Tibial artery (tissue), 4 donors: ENCODE measurements around the gene MRM2.
"Not testable (repeated sequence)": the region's sequence is repeated elsewhere in the genome, so short reads cannot be mapped to it uniquely, and the experiment has no call there.

ENCODE experiments used
- DNase-seq, 2 donors: peaks; one replicate each; pipeline ENCODE4 v3.0.0-alpha.2; 2019
- H3K27ac ChIP-seq, 2 donors: fragments of 200-600 bp; sonication (generic) in 1 of 2; 1 replicate in 1 of 2; 2 replicates in 1 of 2; pipeline ENCODE4 v1.5.1; 2018 to 2019; ENCODE audit warnings: mild to moderate bottlenecking in 1 of 2
- H3K27me3 ChIP-seq, 2 donors: fragments of 200-600 bp; sonication (generic) in 1 of 2; one replicate each; pipeline versions ENCODE4 v1.5.1 to v1.6.0; 2016 to 2019
- H3K36me3 ChIP-seq, 3 donors: fragments of 200-600 bp; sonication (generic) in 2 of 3; one replicate each; pipeline ENCODE4 v1.5.1; 2016 to 2019; ENCODE audit warnings: mild to moderate bottlenecking in 2 of 3
- H3K4me1 ChIP-seq, 4 donors: fragments of 200-600 bp; sonication (generic) in 2 of 4; 1 replicate in 3 of 4; 2 replicates in 1 of 4; pipeline ENCODE4 v1.5.1; 2016 to 2019
- H3K4me3 ChIP-seq, 2 donors: fragments of 200-600 bp; sonication (generic) in 1 of 2; 1 replicate in 1 of 2; 2 replicates in 1 of 2; pipeline ENCODE4 v1.5.1; 2018 to 2019; ENCODE audit warnings: mild to moderate bottlenecking in 2 of 2
- H3K9me3 ChIP-seq, 3 donors: fragments of 200-600 bp; sonication (generic) in 1 of 3; one replicate each; pipeline ENCODE4 v1.5.1; 2016 to 2019
- CTCF ChIP-seq, 2 experiments: fragments of 200-600 bp in 1 of 2; fragments of 450-650 bp in 1 of 2; IDR thresholded peaks; one replicate each; pipeline ENCODE4 v1.5.1; 2017 to 2019; ENCODE audit warnings: antibody characterized with exemption in 2 of 2, mild to moderate bottlenecking in 1 of 2, moderate library complexity in 1 of 2
- intact Hi-C: fragments of 100-400 bp; cut with DNase I; formaldehyde crosslinking; loops from one replicate; pipeline ENCODE4 v1.15.0; 2023; ENCODE audit warnings: low total_unique reads

The MRM2 gene

GRCh38 chr7:2272031-2272430, 30.0 kb upstream of the MRM2 start:
- H3K27ac ChIP-seq, result no peak overlapping the region
- DNase-seq, result no peak
- H3K27me3 ChIP-seq, result no peaks in the 10 kb centered on the region
- intact Hi-C loops, result loop anchor here (10.0 kb wide), 1 partner anchor 1017 kb away; no protein-coding TSS in a partner anchor
- no peaks in the 10 kb centered on the region for H3K9me3 ChIP-seq
- no peak overlapping the region for H3K4me3 ChIP-seq
- no peak for TF ChIP-seq CTCF (IDR thresholded peaks at IDR 0.05)
- no peaks in the 10 kb centered on the region for H3K4me1 ChIP-seq
- peaks cover 12 to 50% (median 27%) of the 10 kb centered on the region in 3 donors for H3K36me3 ChIP-seq

- intact Hi-C loops, result loop anchor here (10.0 kb wide), 1 partner anchor 1017 kb away; no protein-coding TSS in a partner anchor
- no peak for DNase-seq
- no peaks in the 10 kb centered on the region for H3K9me3 ChIP-seq
- H3K27me3 ChIP-seq, result no peaks in the 10 kb centered on the region
- no peak overlapping the region for H3K27ac ChIP-seq
- peaks cover 12 to 46% (median 25%) of the 10 kb centered on the region in 3 donors for H3K36me3 ChIP-seq
- no peaks in the 10 kb centered on the region for H3K4me1 ChIP-seq
- H3K4me3 ChIP-seq, result no peak overlapping the region
- no peak for TF ChIP-seq CTCF (IDR thresholded peaks at IDR 0.05)
Observed at GRCh38 chr7:2271273-2272026, 29.4 kb upstream of the MRM2 start.

- Histone ChIP-seq H3K4me1 (no peaks in the 10 kb centered on the region), H3K4me3 (no peak overlapping the region), H3K9me3 (no peaks in the 10 kb centered on the region), H3K36me3 (peaks cover 12 to 40% (median 25%) of the 10 kb centered on the region in 3 donors), H3K27me3 (no peaks in the 10 kb centered on the region), H3K27ac (no peak overlapping the region)
- TF ChIP-seq CTCF (IDR thresholded peaks at IDR 0.05), result no peak
- DNase-seq, result no peak
- intact Hi-C loops, result loop anchor here (10.0 kb wide), 1 partner anchor 1016 kb away; no protein-coding TSS in a partner anchor
Observed at GRCh38 chr7:2270495-2270894, 28.5 kb upstream of the MRM2 start.

- no peak for TF ChIP-seq CTCF (IDR thresholded peaks at IDR 0.05)
- DNase-seq, result no peak
- Histone ChIP-seq H3K4me3 (no peak overlapping the region), H3K27me3 (no peaks in the 10 kb centered on the region), H3K9me3 (no peaks in the 10 kb centered on the region), H3K36me3 (peaks cover 11 to 40% (median 25%) of the 10 kb centered on the region in 3 donors), H3K27ac (no peak overlapping the region), H3K4me1 (no peaks in the 10 kb centered on the region)
- intact Hi-C loops, result loop anchor here (10.0 kb wide), 1 partner anchor 1015 kb away; no protein-coding TSS in a partner anchor
Observed at GRCh38 chr7:2269991-2270460, 28.0 kb upstream of the MRM2 start.

- H3K27ac ChIP-seq, intact Hi-C loops: not testable (repeated sequence)
- H3K36me3 ChIP-seq, result peaks cover 5 to 36% (median 26%) of the 10 kb centered on the region in 3 donors
Observed at GRCh38 chr7:2269089-2269990, 27.3 kb upstream of the MRM2 start.

More at GRCh38 chr7:2269089-2269990, 27.3 kb upstream of the MRM2 start:
- not testable (repeated sequence) for DNase-seq, H3K4me1 ChIP-seq, H3K9me3 ChIP-seq, H3K4me3 ChIP-seq, H3K27me3 ChIP-seq
